ENCODE data around the gene SVIL.
A peak's percentile ranks its signal among the peaks of the same experiment; 100 is the strongest.
"Not testable (repeated sequence)": the region's sequence is repeated elsewhere in the genome, so short reads cannot be mapped to it uniquely, and the experiment has no call there.

The SVIL gene

GRCh38 chr10:29522061-29522855 lies 112.5 kb downstream of the SVIL start:
- H3K4me3 ChIP-seq (ENCODE audit: low read length) = peak overlapping the region; percentile 29
- H3K4me1 ChIP-seq (ENCODE audit: control insufficient read depth, insufficient read depth, low read length) = peaks cover 14% of the 10 kb centered on the region
- H3K9ac ChIP-seq (ENCODE audit: low read length) = no peak overlapping the region
- peak overlapping the region; percentile 76 for H3K27ac ChIP-seq (ENCODE audit: low read depth, low read length)
- H3K27me3 ChIP-seq (ENCODE audit: control insufficient read depth, insufficient read depth, low read length) = no peaks in the 10 kb centered on the region
- H3K36me3 ChIP-seq (ENCODE audit: control insufficient read depth, insufficient read depth, low read length) = peaks cover 14% of the 10 kb centered on the region

GRCh38 chr10:29519659-29520058 lies 115.1 kb downstream of the SVIL start:
- peaks cover 22% of the 10 kb centered on the region for H3K4me1 ChIP-seq (ENCODE audit: control insufficient read depth, insufficient read depth, low read length)
- H3K36me3 ChIP-seq (ENCODE audit: control insufficient read depth, insufficient read depth, low read length) = peaks cover 12% of the 10 kb centered on the region
- no peaks in the 10 kb centered on the region for H3K27me3 ChIP-seq (ENCODE audit: control insufficient read depth, insufficient read depth, low read length)
- no peak overlapping the region for H3K9ac ChIP-seq (ENCODE audit: low read length)
- no peak overlapping the region for H3K27ac ChIP-seq (ENCODE audit: low read depth, low read length)
- no peak overlapping the region for H3K4me3 ChIP-seq (ENCODE audit: low read length)

GRCh38 chr10:29517352-29517923 lies 117.3 kb downstream of the SVIL start:
- no peak overlapping the region for H3K9ac ChIP-seq (ENCODE audit: low read length)
- H3K27ac ChIP-seq (ENCODE audit: low read depth, low read length) = peak overlapping the region; percentile 70
- peaks cover 12% of the 10 kb centered on the region for H3K4me1 ChIP-seq (ENCODE audit: control insufficient read depth, insufficient read depth, low read length)
- H3K36me3 ChIP-seq (ENCODE audit: control insufficient read depth, insufficient read depth, low read length) = peaks cover 5% of the 10 kb centered on the region
- H3K4me3 ChIP-seq (ENCODE audit: low read length) = no peak overlapping the region
- H3K27me3 ChIP-seq (ENCODE audit: control insufficient read depth, insufficient read depth, low read length) = no peaks in the 10 kb centered on the region

- not testable (repeated sequence) for H3K9ac ChIP-seq (ENCODE audit: low read length); H3K4me3 ChIP-seq (ENCODE audit: low read length); H3K4me1 ChIP-seq (ENCODE audit: control insufficient read depth, insufficient read depth, low read length); H3K27me3 ChIP-seq (ENCODE audit: control insufficient read depth, insufficient read depth, low read length); H3K36me3 ChIP-seq (ENCODE audit: control insufficient read depth, insufficient read depth, low read length)
- peak overlapping the region; percentile 70 for H3K27ac ChIP-seq (ENCODE audit: low read depth, low read length)
Observed at GRCh38 chr10:29516309-29516932, 118.3 kb downstream of the SVIL start.

GRCh38 chr10:29515879-29516278 lies 118.9 kb downstream of the SVIL start:
- not testable (repeated sequence) for H3K4me1 ChIP-seq (ENCODE audit: control insufficient read depth, insufficient read depth, low read length); H3K9ac ChIP-seq (ENCODE audit: low read length); H3K4me3 ChIP-seq (ENCODE audit: low read length); H3K27me3 ChIP-seq (ENCODE audit: control insufficient read depth, insufficient read depth, low read length); H3K36me3 ChIP-seq (ENCODE audit: control insufficient read depth, insufficient read depth, low read length)
- peak overlapping the region; percentile 70 for H3K27ac ChIP-seq (ENCODE audit: low read depth, low read length)

- not testable (repeated sequence) for H3K27me3 ChIP-seq (ENCODE audit: control insufficient read depth, insufficient read depth, low read length); H3K4me3 ChIP-seq (ENCODE audit: low read length); H3K4me1 ChIP-seq (ENCODE audit: control insufficient read depth, insufficient read depth, low read length); H3K27ac ChIP-seq (ENCODE audit: low read depth, low read length); H3K9ac ChIP-seq (ENCODE audit: low read length); H3K36me3 ChIP-seq (ENCODE audit: control insufficient read depth, insufficient read depth, low read length)
Observed at GRCh38 chr10:29515104-29515503, 119.7 kb downstream of the SVIL start.

GRCh38 chr10:29514306-29514705 lies 120.5 kb downstream of the SVIL start:
- Histone ChIP-seq H3K4me1 (ENCODE audit: control insufficient read depth, insufficient read depth, low read length) (peaks cover 9% of the 10 kb centered on the region), H3K27me3 (ENCODE audit: control insufficient read depth, insufficient read depth, low read length) (no peaks in the 10 kb centered on the region), H3K4me3 (ENCODE audit: low read length) (no peak overlapping the region), H3K9ac (ENCODE audit: low read length) (no peak overlapping the region), H3K36me3 (ENCODE audit: control insufficient read depth, insufficient read depth, low read length) (peaks cover 7% of the 10 kb centered on the region), H3K27ac (ENCODE audit: low read depth, low read length) (no peak overlapping the region)

- Histone ChIP-seq H3K36me3 (ENCODE audit: control insufficient read depth, insufficient read depth, low read length) (peaks cover 11% of the 10 kb centered on the region), H3K27ac (ENCODE audit: low read depth, low read length) (peak overlapping the region; percentile 1), H3K9ac (ENCODE audit: low read length) (no peak overlapping the region), H3K4me1 (ENCODE audit: control insufficient read depth, insufficient read depth, low read length) (peaks cover 12% of the 10 kb centered on the region), H3K27me3 (ENCODE audit: control insufficient read depth, insufficient read depth, low read length) (no peaks in the 10 kb centered on the region), H3K4me3 (ENCODE audit: low read length) (no peak overlapping the region)
Observed at GRCh38 chr10:29512425-29512974, 122.3 kb downstream of the SVIL start.

- Histone ChIP-seq H3K27ac (ENCODE audit: low read depth, low read length) (peak overlapping the region; percentile 1), H3K36me3 (ENCODE audit: control insufficient read depth, insufficient read depth, low read length) (peaks cover 11% of the 10 kb centered on the region)
- H3K9ac ChIP-seq (ENCODE audit: low read length); H3K4me3 ChIP-seq (ENCODE audit: low read length); H3K27me3 ChIP-seq (ENCODE audit: control insufficient read depth, insufficient read depth, low read length); H3K4me1 ChIP-seq (ENCODE audit: control insufficient read depth, insufficient read depth, low read length): not testable (repeated sequence)
Observed at GRCh38 chr10:29511806-29512205, 123.0 kb downstream of the SVIL start.

- H3K4me1 ChIP-seq (ENCODE audit: control insufficient read depth, insufficient read depth, low read length); H3K9ac ChIP-seq (ENCODE audit: low read length); H3K27ac ChIP-seq (ENCODE audit: low read depth, low read length); H3K4me3 ChIP-seq (ENCODE audit: low read length); H3K27me3 ChIP-seq (ENCODE audit: control insufficient read depth, insufficient read depth, low read length): not testable (repeated sequence)
- H3K36me3 ChIP-seq (ENCODE audit: control insufficient read depth, insufficient read depth, low read length) = peaks cover 13% of the 10 kb centered on the region
Observed at GRCh38 chr10:29510483-29511157, 124.2 kb downstream of the SVIL start.

GRCh38 chr10:29508554-29509244 lies 126.1 kb downstream of the SVIL start:
- Histone ChIP-seq H3K4me3 (ENCODE audit: low read length) (no peak overlapping the region), H3K36me3 (ENCODE audit: control insufficient read depth, insufficient read depth, low read length) (peaks cover 16% of the 10 kb centered on the region), H3K27me3 (ENCODE audit: control insufficient read depth, insufficient read depth, low read length) (no peaks in the 10 kb centered on the region), H3K27ac (ENCODE audit: low read depth, low read length) (peak overlapping the region; percentile 42), H3K4me1 (ENCODE audit: control insufficient read depth, insufficient read depth, low read length) (peaks cover 4% of the 10 kb centered on the region), H3K9ac (ENCODE audit: low read length) (no peak overlapping the region)

GRCh38 chr10:29507750-29508149 lies 127.0 kb downstream of the SVIL start:
- H3K9ac ChIP-seq (ENCODE audit: low read length); H3K27me3 ChIP-seq (ENCODE audit: control insufficient read depth, insufficient read depth, low read length); H3K4me3 ChIP-seq (ENCODE audit: low read length); H3K4me1 ChIP-seq (ENCODE audit: control insufficient read depth, insufficient read depth, low read length): not testable (repeated sequence)
- peak overlapping the region; percentile 10 for H3K27ac ChIP-seq (ENCODE audit: low read depth, low read length)
- peaks cover 16% of the 10 kb centered on the region for H3K36me3 ChIP-seq (ENCODE audit: control insufficient read depth, insufficient read depth, low read length)

Measured in rectal smooth muscle tissue (tissue), 1 donor.